Measurements from ENCODE around the gene IFNGR2. TPM values are rescaled to one million over a fixed set of nuclear protein-coding genes. Genes with fewer than 3 reads are reported as not detected.
A peak's percentile ranks its signal among the peaks of the same experiment; 100 is the strongest.
"Not testable (repeated sequence)": the region's sequence is repeated elsewhere in the genome, so short reads cannot be mapped to it uniquely, and the experiment has no call there.

Gene IFNGR2
- total RNA-seq, 1 donor from 2014 or later = 83.5 TPM

DNA sequence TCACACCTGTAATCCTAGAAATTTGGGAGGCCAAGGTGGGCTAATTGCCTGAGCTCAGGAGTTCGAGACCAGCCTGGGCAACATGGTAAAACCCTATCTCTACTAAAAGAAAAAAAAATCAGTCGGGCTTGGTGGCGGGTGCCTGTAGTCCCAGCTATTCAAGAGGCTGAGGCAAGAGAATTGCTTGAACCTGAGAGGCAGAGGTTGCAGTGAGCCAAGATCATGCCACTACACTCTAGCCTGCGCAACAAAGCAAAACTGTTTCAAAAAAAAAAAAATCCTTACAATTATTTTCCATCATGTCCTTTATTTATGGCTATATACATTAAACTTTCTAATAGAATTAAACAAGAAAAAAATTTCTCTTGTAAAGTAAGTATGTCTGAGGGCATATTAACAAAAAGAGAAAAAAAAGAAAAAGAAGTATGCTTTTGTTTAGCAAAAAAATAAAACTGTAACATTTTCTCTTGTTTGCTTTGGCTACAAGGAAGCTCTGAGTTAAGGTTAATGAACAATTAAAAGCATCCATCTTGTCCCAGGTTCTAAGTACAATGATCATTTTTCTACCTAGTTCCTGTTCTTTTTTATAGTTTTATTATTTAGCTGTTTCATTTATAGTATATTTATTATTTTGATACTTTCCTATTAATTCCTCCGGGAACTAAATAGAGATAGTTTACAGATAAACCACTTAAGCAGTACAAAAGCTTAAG, 58.5 kb downstream of the IFNGR2 start:
- no peaks in the 10 kb centered on the region for H3K9me3 ChIP-seq
- peaks cover 80% of the 10 kb centered on the region for H3K36me3 ChIP-seq
- no peaks in the 10 kb centered on the region for H3K4me1 ChIP-seq
- DNase-seq = no peak
- TF ChIP-seq, protein P1, sequence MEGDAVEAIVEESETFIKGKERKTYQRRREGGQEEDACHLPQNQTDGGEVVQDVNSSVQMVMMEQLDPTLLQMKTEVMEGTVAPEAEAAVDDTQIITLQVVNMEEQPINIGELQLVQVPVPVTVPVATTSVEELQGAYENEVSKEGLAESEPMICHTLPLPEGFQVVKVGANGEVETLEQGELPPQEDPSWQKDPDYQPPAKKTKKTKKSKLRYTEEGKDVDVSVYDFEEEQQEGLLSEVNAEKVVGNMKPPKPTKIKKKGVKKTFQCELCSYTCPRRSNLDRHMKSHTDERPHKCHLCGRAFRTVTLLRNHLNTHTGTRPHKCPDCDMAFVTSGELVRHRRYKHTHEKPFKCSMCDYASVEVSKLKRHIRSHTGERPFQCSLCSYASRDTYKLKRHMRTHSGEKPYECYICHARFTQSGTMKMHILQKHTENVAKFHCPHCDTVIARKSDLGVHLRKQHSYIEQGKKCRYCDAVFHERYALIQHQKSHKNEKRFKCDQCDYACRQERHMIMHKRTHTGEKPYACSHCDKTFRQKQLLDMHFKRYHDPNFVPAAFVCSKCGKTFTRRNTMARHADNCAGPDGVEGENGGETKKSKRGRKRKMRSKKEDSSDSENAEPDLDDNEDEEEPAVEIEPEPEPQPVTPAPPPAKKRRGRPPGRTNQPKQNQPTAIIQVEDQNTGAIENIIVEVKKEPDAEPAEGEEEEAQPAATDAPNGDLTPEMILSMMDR (IDR thresholded peaks at IDR 0.05) = no peak
- no peak overlapping the region for H3K27ac ChIP-seq
- intact Hi-C loops (cut with DNase I) = no loop called here
- H3K27me3 ChIP-seq (ENCODE audit: low read depth) = no peaks in the 10 kb centered on the region
- no peak overlapping the region for H3K4me3 ChIP-seq
- ATAC-seq = no peak

DNA sequence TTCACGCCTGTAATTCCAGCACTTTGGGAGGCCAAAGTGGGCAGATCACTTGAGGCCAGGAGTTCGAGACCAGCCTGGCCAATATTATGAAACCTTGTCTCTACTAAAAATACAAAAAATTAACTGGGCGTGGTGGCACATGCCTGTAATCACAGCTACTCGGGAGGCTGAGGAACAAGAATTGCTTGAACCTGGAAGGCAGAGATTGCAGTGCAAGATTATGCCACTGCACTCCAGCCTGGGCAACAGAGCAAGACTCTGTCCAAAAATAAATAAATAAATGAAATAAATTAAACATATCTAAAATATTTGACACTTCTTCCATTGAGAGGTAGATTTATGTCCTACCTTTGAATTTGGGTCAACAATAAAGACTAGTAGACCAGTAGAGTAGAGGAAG, 66.0 kb downstream of the IFNGR2 start:
- H3K4me1 ChIP-seq; H3K27me3 ChIP-seq (ENCODE audit: low read depth); H3K4me3 ChIP-seq; H3K9me3 ChIP-seq; intact Hi-C loops (cut with DNase I); ATAC-seq; H3K27ac ChIP-seq; DNase-seq: not testable (repeated sequence)
- H3K36me3 ChIP-seq = peaks cover 22% of the 10 kb centered on the region

DNA sequence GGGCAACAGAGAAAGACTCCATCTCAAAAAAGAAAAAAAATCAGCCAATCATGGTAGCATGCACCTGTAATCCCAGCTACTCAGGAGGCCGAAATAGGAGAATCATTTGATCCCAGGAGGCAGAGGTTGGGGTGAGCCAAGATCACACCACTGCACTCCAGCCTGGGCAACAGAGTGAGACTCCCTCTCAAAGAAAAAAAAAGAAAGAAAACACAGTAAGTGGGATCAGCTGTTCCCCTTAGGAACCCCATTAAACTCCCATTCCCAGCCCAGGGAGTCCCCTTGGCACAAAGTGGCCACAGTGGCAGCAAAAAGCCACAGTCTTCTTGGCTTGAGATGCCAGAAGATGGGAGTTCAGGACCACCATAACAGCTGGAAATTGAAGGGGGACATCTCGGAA, 67.5 kb downstream of the IFNGR2 start:
- no peak overlapping the region for H3K27ac ChIP-seq
- TF ChIP-seq, protein P1 (IDR thresholded peaks at IDR 0.05) = no peak
- no peaks in the 10 kb centered on the region for H3K27me3 ChIP-seq (ENCODE audit: low read depth)
- H3K36me3 ChIP-seq = peaks cover 16% of the 10 kb centered on the region
- no peak for DNase-seq
- no peak for ATAC-seq
- H3K4me1 ChIP-seq = no peaks in the 10 kb centered on the region
- intact Hi-C loops (cut with DNase I) = no loop called here
- H3K9me3 ChIP-seq = no peaks in the 10 kb centered on the region
- H3K4me3 ChIP-seq = no peak overlapping the region

DNA sequence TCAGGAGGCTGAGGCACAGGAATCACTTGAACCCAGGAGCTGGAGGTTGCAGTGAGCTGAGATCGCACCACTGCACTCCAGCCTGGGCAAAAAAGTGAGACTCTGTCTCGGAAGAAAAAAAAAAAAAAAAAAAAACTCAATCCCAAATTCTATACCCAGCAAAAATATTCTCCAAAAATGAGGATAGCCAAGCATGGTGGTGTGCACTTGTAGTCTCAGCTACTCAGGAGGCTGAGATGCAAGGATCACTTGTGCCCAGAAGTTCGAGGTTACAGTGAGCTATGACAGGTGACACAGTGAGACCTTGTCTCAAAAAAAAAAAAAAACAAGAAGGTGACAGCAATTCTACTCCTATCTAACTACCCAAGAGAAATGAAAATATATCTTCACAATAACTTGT, 70.1 kb downstream of the IFNGR2 start:
- Histone ChIP-seq H3K36me3 (peaks cover 7% of the 10 kb centered on the region), H3K4me3 (no peak overlapping the region), H3K4me1 (peaks cover 8% of the 10 kb centered on the region), H3K27ac (no peak overlapping the region), H3K27me3 (ENCODE audit: low read depth) (no peaks in the 10 kb centered on the region), H3K9me3 (no peaks in the 10 kb centered on the region)
- TF ChIP-seq, protein P1 (IDR thresholded peaks at IDR 0.05) = no peak
- DNase-seq = no peak
- intact Hi-C loops (cut with DNase I) = no loop called here
- ATAC-seq = no peak

DNA sequence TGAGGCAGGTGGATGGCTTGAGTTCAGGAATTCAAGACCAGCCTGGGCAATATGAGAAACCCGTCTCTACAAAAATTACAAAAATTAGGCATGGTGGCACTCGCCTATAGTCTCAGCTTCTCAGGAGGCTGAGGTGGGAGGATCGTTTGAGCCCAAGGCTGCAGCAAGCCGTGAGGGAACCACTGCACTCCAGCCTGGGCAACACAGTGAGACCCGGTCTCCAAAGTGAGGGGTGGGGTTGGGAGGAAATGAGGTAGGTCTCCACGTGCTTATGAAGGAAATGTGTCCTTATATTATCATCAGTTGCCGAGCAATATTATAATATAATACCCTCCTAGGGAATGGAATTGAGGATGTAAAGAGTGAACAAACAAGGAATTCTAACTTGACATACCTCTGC, 73.9 kb downstream of the IFNGR2 start:
- peaks cover 19% of the 10 kb centered on the region for H3K4me1 ChIP-seq
- H3K36me3 ChIP-seq = peaks cover 7% of the 10 kb centered on the region
- no peak overlapping the region for H3K4me3 ChIP-seq
- TF ChIP-seq, protein P1 (IDR thresholded peaks at IDR 0.05) = no peak
- DNase-seq = no peak
- H3K27ac ChIP-seq = no peak overlapping the region
- ATAC-seq = no peak
- intact Hi-C loops (cut with DNase I) = no loop called here
- H3K27me3 ChIP-seq (ENCODE audit: low read depth) = no peaks in the 10 kb centered on the region
- no peaks in the 10 kb centered on the region for H3K9me3 ChIP-seq

DNA sequence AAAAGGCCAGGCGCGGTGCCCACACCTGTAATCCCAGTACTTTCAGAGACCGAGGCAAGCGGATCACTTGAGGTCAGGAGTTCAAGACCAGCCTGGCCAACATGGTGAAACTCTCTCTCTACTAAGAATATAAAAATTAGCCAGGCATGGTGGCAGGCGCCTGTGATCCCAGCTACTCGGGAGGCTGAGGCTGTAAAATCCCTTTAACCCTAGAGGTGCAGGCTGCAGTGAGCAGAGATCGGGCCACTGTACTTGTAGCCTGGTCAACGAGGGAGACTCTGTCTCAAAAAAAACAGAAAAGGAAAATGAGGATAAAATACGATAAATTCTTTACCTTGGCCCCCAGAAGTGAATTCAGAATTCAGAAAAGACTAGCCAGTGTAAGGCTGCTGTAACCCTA, 75.0 kb downstream of the IFNGR2 start:
- peak overlapping the region; percentile 99 for H3K27ac ChIP-seq
- H3K9me3 ChIP-seq = no peaks in the 10 kb centered on the region
- intact Hi-C loops (cut with DNase I) = no loop called here
- H3K36me3 ChIP-seq = peaks cover 7% of the 10 kb centered on the region
- ATAC-seq (no peak), DNase-seq (no peak)
- TF ChIP-seq, protein P1 (IDR thresholded peaks at IDR 0.05) = no peak
- H3K27me3 ChIP-seq (ENCODE audit: low read depth) = no peaks in the 10 kb centered on the region
- H3K4me3 ChIP-seq = peak overlapping the region; percentile 93
- peaks cover 19% of the 10 kb centered on the region for H3K4me1 ChIP-seq

Measured in lower lobe of right lung (tissue), 2 donors.